Hepatocyte (in vitro differentiated cells): ENCODE results near the gene MEIOSIN. TPM values are rescaled to one million over a fixed set of nuclear protein-coding genes. Genes with fewer than 3 reads are reported as not detected.

ENCODE experiments used
- DNase-seq: peaks from one replicate; pipeline ENCODE4 v3.0.0-alpha.2; 2016; ENCODE audit warnings: low spot score
- H2AFZ ChIP-seq: fragments of 200-600 bp; sonication (generic); 2 replicates; pipeline ENCODE4 v1.6.0; 2016; ENCODE audit warnings: antibody characterized with exemption, mild to moderate bottlenecking
- H3K27ac ChIP-seq: fragments of 200-600 bp; sonication (generic); 2 replicates; pipeline ENCODE4 v1.5.1; 2016; ENCODE audit warnings: mild to moderate bottlenecking
- H3K27me3 ChIP-seq: fragments of 200-600 bp; sonication (generic); 2 replicates; pipeline ENCODE4 v1.6.1; 2016
- H3K36me3 ChIP-seq: fragments of 200-600 bp; sonication (generic); replicated peaks from 2 replicates; pipeline ENCODE4 v1.5.1; 2016; ENCODE audit warnings: low read depth; ENCODE audit not compliant: insufficient read depth
- H3K4me1 ChIP-seq: fragments of 200-600 bp; sonication (generic); 2 replicates; pipeline ENCODE4 v1.5.1; 2016; ENCODE audit warnings: mild to moderate bottlenecking, moderate library complexity; ENCODE audit not compliant: insufficient read depth
- H3K4me2 ChIP-seq: fragments of 200-600 bp; sonication (generic); 2 replicates; pipeline ENCODE4 v1.6.0; 2016
- H3K4me3 ChIP-seq: fragments of 200-600 bp; sonication (generic); 2 replicates; pipeline ENCODE4 v1.5.1; 2016; ENCODE audit warnings: mild to moderate bottlenecking
- H3K79me2 ChIP-seq: fragments of 200-600 bp; sonication (generic); 2 replicates; pipeline ENCODE4 v1.6.0; 2017; ENCODE audit warnings: mild to moderate bottlenecking
- H3K9me2 ChIP-seq: fragments of 200-600 bp; sonication (generic); replicated peaks from 2 replicates; pipeline ENCODE4 v1.6.0; 2017; ENCODE audit warnings: mild to moderate bottlenecking; ENCODE audit not compliant: insufficient read depth
- H3K9me3 ChIP-seq: fragments of 200-600 bp; sonication (generic); 2 replicates; pipeline ENCODE4 v1.5.1; 2016; ENCODE audit warnings: low read depth, mild to moderate bottlenecking
- H4K20me1 ChIP-seq: fragments of 200-600 bp; sonication (generic); 2 replicates; pipeline ENCODE4 v1.6.0; 2016; ENCODE audit warnings: mild to moderate bottlenecking; ENCODE audit not compliant: insufficient read depth, poor library complexity, severe bottlenecking
- EZH2 ChIP-seq: fragments of 200-600 bp; sonication (generic); IDR thresholded peaks from 2 replicates; pipeline ENCODE4 v1.6.1; 2016; ENCODE audit warnings: antibody characterized with exemption, mild to moderate bottlenecking, borderline replicate concordance
- EZH2phosphoT487 ChIP-seq: fragments of 200-600 bp; sonication (generic); IDR thresholded peaks from one replicate; pipeline ENCODE4 v1.6.1; 2018; ENCODE audit warnings: antibody characterized with exemption, mild to moderate bottlenecking, low read depth, moderate library complexity; ENCODE audit not compliant: unreplicated experiment, severe bottlenecking
- WGBS: methylation state at CpG from one replicate; pipeline ENCODE4 v1.1.6; 2016; ENCODE audit warnings: low lambda C conversion rate; ENCODE audit errors: missing lambda C conversion rate; 5-methylcytosine and 5-hydroxymethylcytosine counted together
- polyA plus RNA-seq: library from polyadenylated mRNA; unstranded; fragments of >200 nt; fragmentation: Nextera tagmentation; extraction: Ambion mirVana; gene quantifications from 2 replicates; pipeline ENCODE4 v1.2.1, GENCODE V29; 2016
- total RNA-seq: library from RNA; depleted of rRNA; stranded (reverse); fragments of >200 nt; gene quantifications from 2 replicates; pipeline ENCODE4 v1.2.3, GENCODE V29; 2014
- TF ChIP-seq, protein P1 (sequence below): fragments of 200-600 bp; sonication (generic); IDR thresholded peaks from 2 replicates; pipeline ENCODE4 v1.5.1; 2016; ENCODE audit warnings: antibody characterized with exemption, mild to moderate bottlenecking; ENCODE audit not compliant: poor library complexity

The MEIOSIN gene
- total and polyA plus RNA-seq, 2 experiments from 2014 or later: not detected

DNA sequence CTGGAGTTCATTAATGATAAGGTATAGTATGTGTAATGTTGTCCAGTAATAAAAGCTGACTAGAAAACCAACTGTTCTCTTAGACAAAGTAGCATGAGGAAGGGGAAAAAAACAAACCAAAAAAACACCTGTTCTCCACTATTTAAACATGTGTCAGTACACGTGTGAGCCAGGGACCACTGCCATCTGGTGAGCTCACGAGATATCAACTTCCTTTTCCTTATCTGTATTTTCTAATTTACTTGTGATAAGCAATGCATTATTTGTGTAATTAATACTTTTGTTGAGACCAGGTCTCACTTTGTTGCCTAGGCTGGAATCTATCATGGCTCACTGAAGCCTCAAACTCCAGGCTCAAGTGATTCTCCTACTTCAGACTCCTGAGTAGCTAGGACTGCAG is 40.1 kb downstream of the MEIOSIN start:
- TF ChIP-seq EZH2phosphoT487: no peak
- TF ChIP-seq EZH2: no peak
- TF ChIP-seq, protein P1, sequence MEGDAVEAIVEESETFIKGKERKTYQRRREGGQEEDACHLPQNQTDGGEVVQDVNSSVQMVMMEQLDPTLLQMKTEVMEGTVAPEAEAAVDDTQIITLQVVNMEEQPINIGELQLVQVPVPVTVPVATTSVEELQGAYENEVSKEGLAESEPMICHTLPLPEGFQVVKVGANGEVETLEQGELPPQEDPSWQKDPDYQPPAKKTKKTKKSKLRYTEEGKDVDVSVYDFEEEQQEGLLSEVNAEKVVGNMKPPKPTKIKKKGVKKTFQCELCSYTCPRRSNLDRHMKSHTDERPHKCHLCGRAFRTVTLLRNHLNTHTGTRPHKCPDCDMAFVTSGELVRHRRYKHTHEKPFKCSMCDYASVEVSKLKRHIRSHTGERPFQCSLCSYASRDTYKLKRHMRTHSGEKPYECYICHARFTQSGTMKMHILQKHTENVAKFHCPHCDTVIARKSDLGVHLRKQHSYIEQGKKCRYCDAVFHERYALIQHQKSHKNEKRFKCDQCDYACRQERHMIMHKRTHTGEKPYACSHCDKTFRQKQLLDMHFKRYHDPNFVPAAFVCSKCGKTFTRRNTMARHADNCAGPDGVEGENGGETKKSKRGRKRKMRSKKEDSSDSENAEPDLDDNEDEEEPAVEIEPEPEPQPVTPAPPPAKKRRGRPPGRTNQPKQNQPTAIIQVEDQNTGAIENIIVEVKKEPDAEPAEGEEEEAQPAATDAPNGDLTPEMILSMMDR: no peak
- no peaks in the 10 kb centered on the region for H4K20me1 ChIP-seq

DNA sequence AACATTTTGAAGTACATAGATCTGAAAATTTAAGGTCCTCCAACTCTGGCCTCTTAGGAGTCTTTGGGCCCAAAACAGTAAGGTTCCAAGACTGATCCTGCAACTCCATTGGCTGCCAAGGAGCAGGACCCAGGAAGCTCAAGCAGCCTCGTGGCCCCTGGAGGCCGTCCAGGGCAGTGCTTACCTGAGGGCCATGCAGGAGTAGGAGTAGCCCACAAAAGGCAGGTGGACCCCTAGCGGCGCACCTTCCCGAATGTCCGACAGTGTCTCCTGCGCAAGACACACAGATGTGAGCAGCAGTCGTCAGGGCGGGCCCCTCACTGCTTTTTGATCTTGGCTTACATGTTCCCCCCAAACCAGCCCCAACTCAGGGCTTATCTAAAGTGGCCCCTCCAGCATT is 41.5 kb downstream of the MEIOSIN start:
- Histone ChIP-seq H3K4me1 (peaks cover 6% of the 10 kb centered on the region), H3K27me3 (no peaks in the 10 kb centered on the region), H4K20me1 (peaks cover 3% of the 10 kb centered on the region), H2AFZ (no peak overlapping the region), H3K9me2 (no peaks in the 10 kb centered on the region), H3K36me3 (no peaks in the 10 kb centered on the region), H3K9me3 (no peaks in the 10 kb centered on the region), H3K27ac (no peak overlapping the region), H3K79me2 (no peaks in the 10 kb centered on the region), H3K4me2 (no peak overlapping the region), H3K4me3 (no peak overlapping the region)
- TF ChIP-seq, protein P1: no peak
- TF ChIP-seq EZH2: no peak
- TF ChIP-seq EZH2phosphoT487: no peak
- 82% methylated on average over 9 of the region's 9 CpGs for WGBS
- no peak for DNase-seq

More for the DNA sequence above, 40.1 kb downstream of the MEIOSIN start:
- H3K79me2 ChIP-seq: no peaks in the 10 kb centered on the region
- H3K4me3 ChIP-seq: no peak overlapping the region
- H3K36me3 ChIP-seq: no peaks in the 10 kb centered on the region
- no peak overlapping the region for H3K27ac ChIP-seq
- H2AFZ ChIP-seq: no peak overlapping the region
- H3K27me3 ChIP-seq: no peaks in the 10 kb centered on the region
- 64% methylated on average over 2 of the region's 2 CpGs for WGBS
- H3K4me1 ChIP-seq: peaks cover 3% of the 10 kb centered on the region
- DNase-seq: no peak
- H3K4me2 ChIP-seq: no peak overlapping the region
- no peaks in the 10 kb centered on the region for H3K9me2 ChIP-seq
- no peaks in the 10 kb centered on the region for H3K9me3 ChIP-seq

DNA sequence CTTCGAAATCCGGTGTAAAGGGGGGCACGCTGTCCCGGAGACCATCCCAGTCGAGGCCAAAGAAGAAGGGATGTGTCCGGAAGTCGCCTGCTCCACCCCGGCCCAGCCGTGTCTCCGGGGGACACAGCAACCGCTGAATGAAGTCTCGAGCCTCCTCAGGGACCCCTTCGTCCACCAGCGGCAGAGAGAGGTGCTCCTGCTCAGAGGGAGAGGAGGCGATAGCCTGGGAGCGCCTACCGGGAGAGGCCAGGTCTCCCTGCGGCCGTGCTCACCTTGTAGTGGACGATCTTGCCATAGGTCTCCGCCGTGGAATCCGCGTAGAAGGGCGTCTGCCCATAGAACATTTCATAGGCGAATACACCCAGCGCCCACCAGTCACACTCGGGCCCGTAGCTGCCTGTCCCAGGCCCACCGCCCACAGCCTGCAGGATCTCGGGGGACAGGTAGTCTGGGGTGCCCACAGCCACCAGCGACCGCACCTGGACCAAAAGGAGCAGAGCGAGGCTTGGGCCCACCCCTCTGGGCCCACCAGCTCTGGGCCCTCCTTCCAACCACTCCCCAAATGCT is 44.2 kb downstream of the MEIOSIN start:
- peaks cover 18% of the 10 kb centered on the region for H3K4me1 ChIP-seq
- WGBS: 96% methylated on average over 34 of the region's 34 CpGs

More for the DNA sequence above, 44.2 kb downstream of the MEIOSIN start:
- H3K27ac ChIP-seq: no peak overlapping the region
- no peak overlapping the region for H2AFZ ChIP-seq
- no peak for TF ChIP-seq EZH2
- TF ChIP-seq, protein P1: no peak
- TF ChIP-seq EZH2phosphoT487: no peak
- no peak overlapping the region for H3K4me2 ChIP-seq
- peaks cover 6% of the 10 kb centered on the region for H4K20me1 ChIP-seq
- no peaks in the 10 kb centered on the region for H3K9me3 ChIP-seq
- H3K79me2 ChIP-seq: no peaks in the 10 kb centered on the region
- no peak overlapping the region for H3K4me3 ChIP-seq
- H3K36me3 ChIP-seq: no peaks in the 10 kb centered on the region
- no peaks in the 10 kb centered on the region for H3K27me3 ChIP-seq
- DNase-seq: no peak
- H3K9me2 ChIP-seq: no peaks in the 10 kb centered on the region
